HepG2 (cell line): ENCODE results near the gene SGTB. TPM values are rescaled to one million over a fixed set of nuclear protein-coding genes. Genes with fewer than 3 reads are reported as not detected.

Experiments used
- DNMT3B ChIP-seq: conservative IDR thresholded peaks from 2 replicates; pipeline ENCODE4 v1.6.1; 2016; ENCODE audit warnings: missing biosample characterization, control low read depth
- ELF4 ChIP-seq: sonication (generic); formaldehyde crosslinking; IDR thresholded peaks from 2 replicates; pipeline ENCODE4 v1.5.0; 2020; ENCODE audit warnings: missing genetic modification reagents, mild to moderate bottlenecking, moderate library complexity, borderline replicate concordance
- NCOA5 ChIP-seq: sonication (generic); formaldehyde crosslinking; IDR thresholded peaks from 2 replicates; pipeline ENCODE4 v1.4.0; 2020; ENCODE audit warnings: missing genetic modification reagents
- POLR2A ChIP-seq, 2 experiments: IDR thresholded peaks; 2 replicates each; pipeline ENCODE4 v1.6.1; 2011; ENCODE audit warnings: low read depth in 2 of 2, low read length in 2 of 2, mild to moderate bottlenecking in 1 of 2, moderate library complexity in 1 of 2; ENCODE audit not compliant: insufficient read depth in 1 of 2
- TEAD2 ChIP-seq: sonication (generic); formaldehyde crosslinking; IDR thresholded peaks from 2 replicates; pipeline ENCODE4 v1.9.0; 2021; ENCODE audit warnings: missing genetic modification reagents
- ZBTB8A ChIP-seq: sonication (generic); formaldehyde crosslinking; IDR thresholded peaks from 2 replicates; pipeline ENCODE4 v1.4.0; 2020; ENCODE audit warnings: mild to moderate bottlenecking, low read depth, missing genetic modification reagents, borderline replicate concordance
- ZMAT3 ChIP-seq: sonication (generic); formaldehyde crosslinking; conservative IDR thresholded peaks from 2 replicates; pipeline ENCODE4 v1.7.0; 2021; ENCODE audit warnings: missing genetic modification reagents
- ZNF329 ChIP-seq: sonication (generic); formaldehyde crosslinking; IDR thresholded peaks from 2 replicates; pipeline ENCODE4 v1.9.0; 2021; ENCODE audit warnings: low read depth, mild to moderate bottlenecking, missing genetic modification reagents
- ZNF34 ChIP-seq: sonication (generic); formaldehyde crosslinking; IDR thresholded peaks from 2 replicates; pipeline ENCODE4 v1.4.0; 2020; ENCODE audit warnings: mild to moderate bottlenecking, missing genetic modification reagents, borderline replicate concordance
- ZNF629 ChIP-seq: sonication (generic); formaldehyde crosslinking; conservative IDR thresholded peaks from 2 replicates; pipeline ENCODE4 v1.5.0; 2020; ENCODE audit warnings: missing genetic modification reagents
- polyA plus RNA-seq, 8 experiments: library from polyadenylated mRNA; depleted of rRNA in 3 of 8; stranded (reverse) in 7 of 8; unstranded in 1 of 8; fragments of >200 nt; fragmentation: Illumina TruSeq in 4 of 8; extraction: Trizol in 4 of 8; gene quantifications; 2 replicates each; pipeline versions ENCODE4 v1.2.1 to v1.2.3, GENCODE V29; 2011 to 2016; ENCODE audit warnings: low read depth in 4 of 8, missing spikeins in 1 of 8, mixed read lengths in 1 of 8; ENCODE audit not compliant: insufficient read depth in 1 of 8
- total RNA-seq, 5 experiments: library from RNA; depleted of rRNA; stranded (reverse); fragments of >200 nt; fragmentation: Illumina TruSeq; extraction: Trizol; gene quantifications; 2 replicates each; pipeline ENCODE4 v1.2.3, GENCODE V29; 2016; ENCODE audit warnings: low read depth in 1 of 5
- TF ChIP-seq, protein P1 (sequence below): IDR thresholded peaks from 2 replicates; pipeline ENCODE4 v1.6.1; 2016
- TF ChIP-seq, protein P2 (sequence below): sonication (generic); formaldehyde crosslinking; IDR thresholded peaks from 2 replicates; pipeline ENCODE4 v1.5.0; 2020; ENCODE audit warnings: missing genetic modification reagents
- TF ChIP-seq, protein P3 (sequence below): sonication (generic); formaldehyde crosslinking; IDR thresholded peaks from 2 replicates; pipeline ENCODE4 v1.4.0; 2020; ENCODE audit warnings: missing genetic modification reagents, borderline replicate concordance
- TF ChIP-seq, protein P4 (sequence below): IDR thresholded peaks from 2 replicates; pipeline ENCODE4 v1.6.1; 2016; ENCODE audit warnings: missing compliant biosample characterization, missing genetic modification reagents, borderline replicate concordance
- TF ChIP-seq, protein P5 (sequence below): sonication (generic); formaldehyde crosslinking; IDR thresholded peaks from 2 replicates; pipeline ENCODE4 v1.9.0; 2021; ENCODE audit warnings: missing genetic modification reagents, borderline replicate concordance

The SGTB gene
- total and polyA plus RNA-seq, 2 of the 13 experiments (the other 11 are each of a cell fraction or from before 2014, with no cell fraction given): 5.2 to 11.2 TPM

DNA sequence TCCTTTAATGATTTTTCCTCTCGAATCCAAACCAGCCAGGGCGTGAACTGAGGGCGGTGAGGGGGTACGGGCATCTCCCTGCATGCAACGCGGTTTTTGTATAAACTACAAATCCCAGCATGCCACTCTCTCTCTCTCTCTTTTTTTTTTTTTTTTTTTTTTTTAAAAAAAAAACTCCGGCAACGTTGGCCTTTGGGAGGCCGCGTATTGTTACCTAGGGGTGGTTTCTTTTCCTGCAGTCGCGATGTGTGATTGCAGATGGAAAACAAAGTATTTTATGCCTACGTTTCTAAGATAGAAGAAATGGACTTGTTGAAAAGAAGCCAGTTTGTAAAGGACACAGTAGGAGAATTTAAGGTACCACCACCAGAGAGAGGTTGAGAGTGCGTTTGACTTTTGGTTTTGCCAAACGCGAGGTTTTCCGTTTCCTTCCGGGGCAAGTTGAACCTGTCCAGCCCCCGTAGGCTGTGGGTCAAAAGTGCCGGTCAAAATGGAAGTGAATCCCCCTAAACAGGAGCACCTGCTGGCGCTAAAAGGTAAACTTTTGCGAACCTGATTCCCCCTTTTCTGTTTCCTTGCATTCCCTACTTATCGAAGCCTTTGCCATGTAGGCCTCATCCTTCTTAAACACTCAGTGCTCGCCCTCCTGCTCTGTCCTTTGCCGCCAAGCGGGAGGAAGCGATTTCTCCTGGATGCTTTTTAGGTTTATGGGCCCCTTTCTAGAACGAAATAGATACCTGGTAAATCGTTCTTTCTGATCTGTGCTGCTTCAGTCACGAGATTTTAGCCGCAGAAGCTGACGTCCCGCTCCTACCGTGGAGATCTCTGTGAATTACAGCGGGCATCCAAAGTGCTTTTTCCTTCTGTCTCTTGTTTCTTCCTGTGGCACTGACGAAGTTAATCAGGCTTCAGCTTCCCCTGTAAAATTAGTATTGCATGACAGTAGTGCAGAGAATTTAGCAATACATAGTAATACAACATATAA lies 97.0 kb downstream of the SGTB start, which contains the start of the genes SHLD3 and TRAPPC13 (continued):
- TF ChIP-seq, protein P1, sequence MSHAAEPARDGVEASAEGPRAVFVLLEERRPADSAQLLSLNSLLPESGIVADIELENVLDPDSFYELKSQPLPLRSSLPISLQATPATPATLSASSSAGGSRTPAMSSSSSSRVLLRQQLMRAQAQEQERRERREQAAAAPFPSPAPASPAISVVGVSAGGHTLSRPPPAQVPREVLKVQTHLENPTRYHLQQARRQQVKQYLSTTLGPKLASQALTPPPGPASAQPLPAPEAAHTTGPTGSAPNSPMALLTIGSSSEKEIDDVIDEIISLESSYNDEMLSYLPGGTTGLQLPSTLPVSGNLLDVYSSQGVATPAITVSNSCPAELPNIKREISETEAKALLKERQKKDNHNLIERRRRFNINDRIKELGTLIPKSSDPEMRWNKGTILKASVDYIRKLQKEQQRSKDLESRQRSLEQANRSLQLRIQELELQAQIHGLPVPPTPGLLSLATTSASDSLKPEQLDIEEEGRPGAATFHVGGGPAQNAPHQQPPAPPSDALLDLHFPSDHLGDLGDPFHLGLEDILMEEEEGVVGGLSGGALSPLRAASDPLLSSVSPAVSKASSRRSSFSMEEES (CRISPR knock-in tag): no peak; the same call in 1 of the 2 replicates
- TF ChIP-seq, protein P2, sequence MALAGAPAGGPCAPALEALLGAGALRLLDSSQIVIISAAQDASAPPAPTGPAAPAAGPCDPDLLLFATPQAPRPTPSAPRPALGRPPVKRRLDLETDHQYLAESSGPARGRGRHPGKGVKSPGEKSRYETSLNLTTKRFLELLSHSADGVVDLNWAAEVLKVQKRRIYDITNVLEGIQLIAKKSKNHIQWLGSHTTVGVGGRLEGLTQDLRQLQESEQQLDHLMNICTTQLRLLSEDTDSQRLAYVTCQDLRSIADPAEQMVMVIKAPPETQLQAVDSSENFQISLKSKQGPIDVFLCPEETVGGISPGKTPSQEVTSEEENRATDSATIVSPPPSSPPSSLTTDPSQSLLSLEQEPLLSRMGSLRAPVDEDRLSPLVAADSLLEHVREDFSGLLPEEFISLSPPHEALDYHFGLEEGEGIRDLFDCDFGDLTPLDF (CRISPR knock-in tag): no peak
- TF ChIP-seq ZBTB8A (no peak), ZNF329 (no peak), ZMAT3 (no peak), POLR2A (IDR thresholded peaks at IDR 0.05; ENCODE audit: insufficient read depth in 1 of 2, low read depth in 2 of 2, low read length in 2 of 2) (peak; percentile 43 to 55), ZNF629 (CRISPR knock-in tag) (no peak), ZNF34 (CRISPR knock-in tag) (no peak), ELF4 (CRISPR knock-in tag) (no peak), DNMT3B (no peak), TEAD2 (no peak), NCOA5 (CRISPR knock-in tag) (no peak)
- TF ChIP-seq, protein P3, sequence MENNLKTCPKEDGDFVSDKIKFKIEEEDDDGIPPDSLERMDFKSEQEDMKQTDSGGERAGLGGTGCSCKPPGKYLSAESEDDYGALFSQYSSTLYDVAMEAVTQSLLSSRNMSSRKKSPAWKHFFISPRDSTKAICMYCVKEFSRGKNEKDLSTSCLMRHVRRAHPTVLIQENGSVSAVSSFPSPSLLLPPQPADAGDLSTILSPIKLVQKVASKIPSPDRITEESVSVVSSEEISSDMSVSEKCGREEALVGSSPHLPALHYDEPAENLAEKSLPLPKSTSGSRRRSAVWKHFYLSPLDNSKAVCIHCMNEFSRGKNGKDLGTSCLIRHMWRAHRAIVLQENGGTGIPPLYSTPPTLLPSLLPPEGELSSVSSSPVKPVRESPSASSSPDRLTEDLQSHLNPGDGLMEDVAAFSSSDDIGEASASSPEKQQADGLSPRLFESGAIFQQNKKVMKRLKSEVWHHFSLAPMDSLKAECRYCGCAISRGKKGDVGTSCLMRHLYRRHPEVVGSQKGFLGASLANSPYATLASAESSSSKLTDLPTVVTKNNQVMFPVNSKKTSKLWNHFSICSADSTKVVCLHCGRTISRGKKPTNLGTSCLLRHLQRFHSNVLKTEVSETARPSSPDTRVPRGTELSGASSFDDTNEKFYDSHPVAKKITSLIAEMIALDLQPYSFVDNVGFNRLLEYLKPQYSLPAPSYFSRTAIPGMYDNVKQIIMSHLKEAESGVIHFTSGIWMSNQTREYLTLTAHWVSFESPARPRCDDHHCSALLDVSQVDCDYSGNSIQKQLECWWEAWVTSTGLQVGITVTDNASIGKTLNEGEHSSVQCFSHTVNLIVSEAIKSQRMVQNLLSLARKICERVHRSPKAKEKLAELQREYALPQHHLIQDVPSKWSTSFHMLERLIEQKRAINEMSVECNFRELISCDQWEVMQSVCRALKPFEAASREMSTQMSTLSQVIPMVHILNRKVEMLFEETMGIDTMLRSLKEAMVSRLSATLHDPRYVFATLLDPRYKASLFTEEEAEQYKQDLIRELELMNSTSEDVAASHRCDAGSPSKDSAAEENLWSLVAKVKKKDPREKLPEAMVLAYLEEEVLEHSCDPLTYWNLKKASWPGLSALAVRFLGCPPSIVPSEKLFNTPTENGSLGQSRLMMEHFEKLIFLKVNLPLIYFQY (CRISPR knock-in tag): no peak
- TF ChIP-seq, protein P4, sequence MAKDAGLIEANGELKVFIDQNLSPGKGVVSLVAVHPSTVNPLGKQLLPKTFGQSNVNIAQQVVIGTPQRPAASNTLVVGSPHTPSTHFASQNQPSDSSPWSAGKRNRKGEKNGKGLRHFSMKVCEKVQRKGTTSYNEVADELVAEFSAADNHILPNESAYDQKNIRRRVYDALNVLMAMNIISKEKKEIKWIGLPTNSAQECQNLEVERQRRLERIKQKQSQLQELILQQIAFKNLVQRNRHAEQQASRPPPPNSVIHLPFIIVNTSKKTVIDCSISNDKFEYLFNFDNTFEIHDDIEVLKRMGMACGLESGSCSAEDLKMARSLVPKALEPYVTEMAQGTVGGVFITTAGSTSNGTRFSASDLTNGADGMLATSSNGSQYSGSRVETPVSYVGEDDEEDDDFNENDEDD (CRISPR knock-in tag): no peak
- TF ChIP-seq, protein P5, sequence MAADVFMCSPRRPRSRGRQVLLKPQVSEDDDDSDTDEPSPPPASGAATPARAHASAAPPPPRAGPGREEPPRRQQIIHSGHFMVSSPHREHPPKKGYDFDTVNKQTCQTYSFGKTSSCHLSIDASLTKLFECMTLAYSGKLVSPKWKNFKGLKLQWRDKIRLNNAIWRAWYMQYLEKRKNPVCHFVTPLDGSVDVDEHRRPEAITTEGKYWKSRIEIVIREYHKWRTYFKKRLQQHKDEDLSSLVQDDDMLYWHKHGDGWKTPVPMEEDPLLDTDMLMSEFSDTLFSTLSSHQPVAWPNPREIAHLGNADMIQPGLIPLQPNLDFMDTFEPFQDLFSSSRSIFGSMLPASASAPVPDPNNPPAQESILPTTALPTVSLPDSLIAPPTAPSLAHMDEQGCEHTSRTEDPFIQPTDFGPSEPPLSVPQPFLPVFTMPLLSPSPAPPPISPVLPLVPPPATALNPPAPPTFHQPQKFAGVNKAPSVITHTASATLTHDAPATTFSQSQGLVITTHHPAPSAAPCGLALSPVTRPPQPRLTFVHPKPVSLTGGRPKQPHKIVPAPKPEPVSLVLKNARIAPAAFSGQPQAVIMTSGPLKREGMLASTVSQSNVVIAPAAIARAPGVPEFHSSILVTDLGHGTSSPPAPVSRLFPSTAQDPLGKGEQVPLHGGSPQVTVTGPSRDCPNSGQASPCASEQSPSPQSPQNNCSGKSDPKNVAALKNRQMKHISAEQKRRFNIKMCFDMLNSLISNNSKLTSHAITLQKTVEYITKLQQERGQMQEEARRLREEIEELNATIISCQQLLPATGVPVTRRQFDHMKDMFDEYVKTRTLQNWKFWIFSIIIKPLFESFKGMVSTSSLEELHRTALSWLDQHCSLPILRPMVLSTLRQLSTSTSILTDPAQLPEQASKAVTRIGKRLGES (CRISPR knock-in tag): no peak
